ENCODE results near the gene RAET1L.
"Not testable (repeated sequence)": the region's sequence is repeated elsewhere in the genome, so short reads cannot be mapped to it uniquely, and the experiment has no call there.

- TF ChIP-seq CTCF (conservative IDR thresholded peaks at IDR 0.05; ENCODE audit: low read depth, low read length); POLR2A (IDR thresholded peaks at IDR 0.05; ENCODE audit: low read depth, low read length); USF2 (IDR thresholded peaks at IDR 0.05; ENCODE audit: low read depth, low read length); BHLHE40 (IDR thresholded peaks at IDR 0.05; ENCODE audit: low read depth, low read length); MAFK (IDR thresholded peaks at IDR 0.05; ENCODE audit: low read depth, low read length): not testable (repeated sequence)
Observed at GRCh38 chr6:150003599-150003998, 21.7 kb downstream of the RAET1L start.

Measured in IMR-90 (cell line).